GM21528 (cell line): ENCODE data around the gene ASAH2.
A peak's percentile ranks its signal among the peaks of the same experiment; 100 is the strongest.
"Not testable (repeated sequence)": the region's sequence is repeated elsewhere in the genome, so short reads cannot be mapped to it uniquely, and the experiment has no call there.

Experiments
- ATAC-seq: cut with Tn5 transposase; IDR thresholded peaks from one replicate; pipeline ENCODE4 v1.9.1; 2021; ENCODE audit warnings: mild to moderate bottlenecking, moderate library complexity; ENCODE audit not compliant: unreplicated experiment, low FRiP score

Gene ASAH2

DNA sequence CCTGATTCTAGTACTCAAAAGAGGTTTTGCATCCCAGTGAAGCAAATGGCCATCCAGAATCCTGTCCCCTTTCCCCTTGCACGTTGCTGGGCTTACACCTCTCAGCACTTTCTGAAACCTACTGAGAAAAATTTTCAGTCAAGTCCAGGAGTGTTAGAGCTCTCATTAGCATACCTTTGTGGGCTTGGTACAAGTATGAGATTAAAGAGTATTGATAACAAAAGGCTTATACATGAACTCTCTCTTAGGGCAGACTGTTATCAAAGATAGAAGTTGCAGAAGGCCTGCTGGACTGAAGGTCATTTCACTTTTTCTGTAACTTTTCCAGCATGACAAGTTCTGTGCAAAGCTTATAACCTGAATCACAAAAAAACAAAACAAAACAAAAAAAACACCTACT lies at the start of gene ASAH2:
Gene ASAH2, minus strand, starts transcription at position 123 of the 400 bp plus-strand sequence. CDS start 2,906 bp downstream, outside the sequence.
- ATAC-seq: no peak

DNA sequence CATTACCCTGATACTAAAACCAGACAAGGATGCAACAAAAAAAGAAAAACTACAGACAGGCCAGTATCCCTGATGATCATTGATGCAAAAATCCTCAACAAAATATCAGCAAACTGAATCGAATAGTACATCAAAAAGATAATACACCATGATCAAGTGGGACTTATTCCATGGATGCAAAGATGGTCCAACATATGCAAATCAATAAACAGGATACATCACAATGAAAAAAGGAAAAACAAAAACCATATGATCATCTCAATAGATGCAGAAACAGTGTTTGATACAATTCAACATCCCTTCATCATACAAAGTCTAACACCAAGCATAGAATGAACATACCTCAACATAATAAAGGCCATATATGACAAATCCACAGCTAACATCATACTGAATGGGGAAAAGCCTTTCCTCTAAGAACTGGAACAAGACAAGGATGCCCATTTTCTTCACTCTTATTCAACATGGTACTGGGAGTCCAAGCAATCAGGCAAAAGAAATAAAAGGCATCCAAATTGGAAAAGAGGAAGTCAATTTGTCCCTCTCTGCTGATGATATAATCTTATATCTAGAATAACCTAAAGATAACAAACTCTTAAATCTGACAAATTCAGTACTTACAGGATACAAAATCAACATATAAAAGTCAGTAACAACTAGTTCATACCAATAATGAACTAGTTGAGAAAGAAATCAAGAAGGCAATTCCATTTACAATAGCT lies 48.8 kb upstream of the ASAH2 start:
- ATAC-seq: no peak

DNA sequence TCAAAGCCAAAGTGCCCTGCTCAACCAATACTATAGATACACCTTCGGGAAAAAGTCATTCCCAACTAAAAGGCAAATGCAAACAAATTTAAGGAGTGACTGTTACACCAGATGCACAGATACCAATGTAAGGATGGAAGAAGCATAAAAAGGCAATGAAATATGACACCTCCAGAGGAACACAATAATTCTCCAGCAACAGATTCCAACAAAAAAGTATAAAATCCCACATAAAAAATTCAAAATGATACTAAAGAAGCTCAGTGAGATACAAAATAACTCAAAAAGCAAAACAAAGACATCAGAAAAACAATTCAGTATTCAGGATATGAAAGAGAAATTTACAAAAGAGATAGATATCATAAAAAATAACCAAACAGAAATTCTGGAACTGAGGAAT lies 44.1 kb upstream of the ASAH2 start:
- ATAC-seq: no peak

DNA sequence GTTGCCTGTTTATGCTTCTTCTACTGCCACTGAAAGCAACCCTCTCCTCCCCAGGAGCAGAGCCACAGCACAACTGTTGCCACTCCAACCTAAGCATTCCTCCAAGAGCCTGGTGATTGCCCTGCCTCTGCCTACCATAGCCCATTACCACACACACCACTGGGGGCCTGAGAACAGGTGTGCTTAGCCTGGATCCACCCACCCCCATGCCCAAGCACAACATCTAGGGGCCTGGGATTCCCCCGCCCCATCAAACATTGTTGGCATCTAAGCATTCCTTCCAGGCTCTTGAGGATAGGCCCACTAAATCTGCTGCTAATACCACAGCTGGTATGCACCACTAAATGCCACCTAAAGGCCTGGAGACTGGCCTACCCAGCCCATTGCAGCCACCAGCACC lies 43.3 kb upstream of the ASAH2 start:
- no peak for ATAC-seq

DNA sequence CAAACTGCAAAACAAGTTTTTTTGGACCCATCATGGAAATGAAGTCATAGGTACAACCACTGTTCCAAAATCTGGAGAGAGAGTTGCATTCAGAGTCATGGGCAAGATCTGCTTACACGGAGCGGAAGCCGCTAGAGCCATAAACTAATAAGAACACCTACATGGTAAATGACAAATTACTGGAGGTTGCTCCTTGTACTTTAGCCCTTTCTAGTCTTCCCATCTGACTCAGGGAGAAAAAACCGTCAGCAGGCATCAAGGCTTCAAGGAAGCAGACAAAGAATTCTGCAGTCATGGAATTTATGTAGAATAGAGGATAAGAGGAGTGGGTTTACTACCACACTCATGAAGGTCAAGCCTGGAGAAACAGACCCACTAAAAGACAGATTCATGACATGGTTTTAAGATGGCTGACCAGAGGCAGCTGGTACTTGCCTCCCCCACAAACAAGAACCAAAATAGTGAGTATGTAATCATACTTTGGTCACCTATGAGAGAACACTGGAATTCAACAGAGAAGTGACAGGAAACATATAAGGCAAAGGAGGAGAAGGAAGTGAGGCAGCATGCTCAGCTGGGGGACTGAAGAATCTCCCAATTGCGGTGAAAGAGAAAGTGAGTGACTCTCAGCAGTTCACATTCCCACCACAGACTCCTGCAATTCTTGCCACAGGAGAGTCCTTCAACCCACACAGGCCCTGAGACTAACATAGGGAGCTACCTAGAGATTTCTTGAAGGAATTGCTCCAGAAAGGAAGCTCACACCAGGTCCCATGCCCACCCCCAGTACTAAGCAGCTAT lies 42.4 kb upstream of the ASAH2 start:
- no peak for ATAC-seq

DNA sequence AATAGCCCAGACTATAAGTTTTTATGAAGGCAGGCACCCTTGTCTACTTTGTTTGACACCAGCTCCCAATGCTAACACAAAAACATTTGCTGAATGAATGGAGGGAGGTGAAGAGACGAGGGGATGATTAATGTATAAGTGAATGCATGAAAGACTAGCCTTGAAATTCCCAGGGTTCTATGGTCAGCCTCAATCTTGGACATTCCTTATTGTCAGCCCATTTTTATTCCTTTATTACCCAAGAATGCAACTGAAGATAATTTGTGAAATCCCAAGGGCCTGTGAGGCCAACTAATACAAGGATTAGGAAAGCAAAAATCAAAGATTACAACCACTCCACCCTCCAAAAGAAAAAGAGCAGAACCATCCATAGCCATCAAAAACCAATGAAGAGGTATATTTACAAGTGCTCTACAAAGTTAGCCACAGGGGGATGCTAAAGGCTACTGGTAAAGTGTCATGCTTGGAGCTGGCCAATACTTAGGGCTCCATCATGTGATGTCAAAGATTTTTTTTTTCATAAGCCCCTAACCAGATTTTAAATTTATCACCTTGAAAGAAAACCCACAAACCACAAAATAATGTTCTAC lies 40.0 kb upstream of the ASAH2 start:
- no peak for ATAC-seq

DNA sequence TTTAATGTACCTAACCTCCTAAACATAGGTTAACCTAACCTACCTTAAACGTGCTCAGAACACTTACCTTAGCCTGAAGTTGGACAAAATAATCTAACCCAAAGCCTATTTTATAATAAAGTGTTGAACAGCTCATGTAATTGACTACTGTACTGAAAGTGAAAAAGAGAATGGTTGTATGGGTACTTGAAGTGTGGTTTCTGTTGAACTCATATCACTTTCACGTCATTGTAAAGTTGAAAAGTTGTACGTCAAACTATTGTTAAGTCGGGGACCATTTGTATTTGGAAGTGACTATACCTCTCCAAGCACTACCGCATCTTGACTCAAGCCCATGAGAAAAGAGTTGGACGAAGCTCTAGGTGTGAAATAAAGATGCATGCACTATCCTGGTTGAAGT lies 37.9 kb upstream of the ASAH2 start:
- no peak for ATAC-seq

DNA sequence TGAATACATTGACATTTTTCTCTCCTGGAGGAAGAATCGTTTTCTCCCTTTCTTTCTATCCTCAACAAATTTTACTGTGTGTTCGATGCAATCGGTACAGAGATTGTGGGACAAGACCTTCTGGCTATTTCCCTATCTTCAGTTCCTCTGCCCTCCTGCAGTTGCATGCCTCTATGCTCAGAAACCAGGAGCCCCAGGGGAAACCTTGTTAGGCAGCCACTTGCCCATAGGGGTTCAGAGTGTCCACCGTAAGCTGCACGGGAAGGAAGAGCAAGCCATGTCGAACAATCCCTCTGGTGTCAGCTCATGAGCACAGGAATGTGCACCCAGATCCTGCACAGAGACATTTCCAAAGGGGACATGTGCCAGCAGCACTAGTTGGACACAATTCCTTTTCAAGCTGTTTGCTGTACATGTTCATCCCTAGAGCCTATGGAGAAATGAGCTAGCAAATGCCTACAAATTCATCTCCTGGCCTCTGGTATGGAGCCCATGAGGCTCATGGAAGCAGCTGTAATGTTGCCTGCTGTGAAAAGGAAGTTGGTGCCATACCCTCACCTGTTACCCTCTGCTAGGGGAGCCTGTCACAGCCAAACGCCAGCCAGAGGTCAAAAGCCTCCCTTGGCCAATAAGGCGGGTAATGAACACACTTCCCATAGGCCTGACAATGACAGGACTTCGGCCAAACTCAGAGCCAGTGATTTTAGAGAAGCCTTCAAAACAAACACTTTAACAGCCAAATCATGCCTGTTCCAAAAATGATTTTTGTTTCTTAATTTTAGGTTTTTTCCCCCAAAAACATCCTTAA lies 35.9 kb upstream of the ASAH2 start:
- ATAC-seq: no peak

DNA sequence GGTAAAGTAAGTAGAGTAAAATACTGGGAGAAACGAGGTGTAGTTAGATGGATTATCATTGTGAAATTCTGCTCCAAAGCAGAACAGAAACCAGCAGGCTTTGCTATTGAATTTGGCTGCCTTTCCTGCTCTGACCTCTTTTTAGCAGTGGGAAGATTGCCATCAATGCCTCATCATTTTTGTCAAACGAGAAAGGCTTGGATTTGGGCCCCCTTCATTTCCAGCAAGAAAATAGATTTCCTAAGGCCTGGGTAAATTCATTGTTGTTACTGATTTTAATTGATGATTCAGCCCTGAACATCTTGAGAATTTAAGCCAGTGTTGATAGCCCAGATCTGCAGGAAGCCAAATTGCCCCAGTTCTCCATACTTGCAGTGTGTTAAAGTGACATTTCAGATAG lies 35.2 kb upstream of the ASAH2 start:
- no peak for ATAC-seq

DNA sequence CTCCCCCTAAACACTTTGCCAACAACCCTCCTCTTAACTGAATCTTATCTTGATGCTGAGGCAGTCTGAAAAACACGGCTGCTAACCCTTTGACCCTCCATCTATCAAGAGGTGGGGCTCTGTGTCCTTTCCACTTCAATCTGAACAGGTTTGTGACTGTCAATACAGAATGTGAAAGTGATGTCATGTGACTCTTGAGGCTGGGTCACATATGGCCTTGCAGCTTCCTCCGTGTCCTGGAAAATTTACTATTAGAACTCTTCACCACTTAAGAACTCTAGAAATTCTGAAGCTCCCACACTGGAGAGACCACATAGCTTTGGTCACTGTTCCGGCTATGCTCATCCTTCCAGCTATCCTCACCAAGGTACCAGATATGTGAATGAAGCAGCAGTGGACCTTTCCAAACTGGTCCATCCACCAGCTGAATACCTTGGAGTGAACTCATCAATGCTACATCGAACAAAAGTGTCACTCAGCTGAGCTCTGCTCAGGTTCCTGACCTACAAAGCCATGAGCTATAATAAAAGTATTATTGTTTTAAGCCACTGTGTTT lies 30.7 kb upstream of the ASAH2 start:
- ATAC-seq: no peak

DNA sequence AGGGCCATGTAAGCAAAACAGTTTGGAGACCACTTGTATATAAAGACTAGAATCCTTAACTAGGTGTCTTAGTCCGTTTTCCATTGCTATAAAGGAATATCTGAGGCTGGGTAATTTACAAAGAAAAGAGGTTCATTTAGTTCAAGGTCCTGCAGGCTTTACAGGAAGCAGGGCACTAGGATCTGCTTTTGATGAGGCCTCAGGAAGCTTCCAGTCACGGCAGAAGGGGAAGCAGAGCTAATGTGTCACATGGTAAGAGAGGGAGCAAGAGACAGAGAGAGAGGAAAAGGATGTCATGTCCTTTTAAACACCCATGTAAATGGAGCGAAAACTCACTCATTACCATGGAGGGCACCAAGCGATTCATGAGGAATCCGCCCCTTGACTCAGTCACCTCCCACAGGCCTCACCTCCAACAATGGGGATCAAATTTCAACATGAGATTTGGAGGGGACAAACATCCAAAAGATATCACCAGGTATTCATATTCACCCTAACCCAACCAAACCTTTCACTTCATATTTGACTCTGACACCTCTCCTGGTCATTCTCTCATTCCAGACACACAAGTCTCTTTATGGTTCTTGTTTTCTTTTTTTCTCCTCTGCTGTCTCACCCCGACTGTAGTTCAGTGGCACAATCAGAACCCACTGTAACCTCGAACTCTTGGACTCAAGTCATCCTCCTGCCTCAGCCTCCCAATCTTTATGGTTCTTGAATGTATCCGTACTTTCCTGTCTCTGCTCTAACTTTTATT lies 30.1 kb upstream of the ASAH2 start:
- no peak for ATAC-seq

DNA sequence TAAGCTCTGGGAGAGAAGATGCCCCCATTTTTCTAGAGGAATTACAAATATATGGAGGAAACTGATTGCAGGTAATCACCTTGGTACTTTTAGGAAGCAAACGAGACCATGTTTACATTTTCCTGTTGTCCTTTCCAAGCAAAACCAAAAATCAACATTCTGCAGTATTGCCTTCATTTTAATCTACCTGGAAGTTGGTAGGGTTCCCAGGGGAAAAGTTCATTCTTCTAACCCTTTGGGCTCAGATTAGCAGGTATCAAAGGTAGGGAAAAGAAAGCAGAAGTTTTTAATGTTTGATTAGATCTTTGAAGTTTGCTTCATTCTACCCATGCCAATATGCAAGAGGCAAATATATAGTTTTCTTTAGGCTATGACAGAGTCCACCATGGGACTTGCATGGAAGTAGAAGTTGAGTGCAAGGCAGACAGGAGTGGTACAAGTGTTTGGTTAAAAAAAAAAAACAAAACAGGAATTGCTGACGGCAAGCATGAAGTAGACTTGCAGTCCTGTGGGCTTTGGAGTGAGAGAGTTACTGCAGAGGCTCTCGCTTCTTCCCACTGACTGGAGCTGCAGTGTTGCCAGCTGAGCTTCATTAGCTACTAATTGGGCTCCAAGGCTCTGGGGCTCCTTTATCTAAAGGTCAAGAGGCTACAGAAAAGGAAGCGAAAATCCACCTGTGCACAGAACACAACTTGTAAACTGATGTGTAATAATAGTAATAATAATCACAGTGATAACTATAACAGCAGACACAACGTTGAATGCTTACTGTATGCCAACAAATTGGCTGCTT lies 28.9 kb upstream of the ASAH2 start:
- ATAC-seq: no peak

DNA sequence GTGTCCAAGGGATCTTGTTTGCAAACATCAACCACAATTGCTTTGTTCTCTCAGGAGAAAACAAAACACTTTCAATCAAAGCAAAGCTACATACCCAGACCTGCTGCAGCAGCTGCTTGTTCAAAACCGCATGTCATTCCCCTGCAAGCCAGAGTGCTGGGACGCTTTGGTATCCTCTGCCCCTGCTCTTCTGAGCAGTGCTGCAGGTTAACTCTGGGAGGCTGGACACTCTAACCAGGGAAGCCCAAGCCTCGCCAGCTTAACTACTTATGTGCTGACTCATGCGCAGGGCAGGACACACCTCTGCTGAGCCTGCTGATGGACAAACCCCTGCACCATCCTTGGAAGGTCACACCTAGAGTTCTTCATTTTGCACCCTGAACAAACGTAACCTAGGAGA lies 28.2 kb upstream of the ASAH2 start:
- ATAC-seq: no peak

DNA sequence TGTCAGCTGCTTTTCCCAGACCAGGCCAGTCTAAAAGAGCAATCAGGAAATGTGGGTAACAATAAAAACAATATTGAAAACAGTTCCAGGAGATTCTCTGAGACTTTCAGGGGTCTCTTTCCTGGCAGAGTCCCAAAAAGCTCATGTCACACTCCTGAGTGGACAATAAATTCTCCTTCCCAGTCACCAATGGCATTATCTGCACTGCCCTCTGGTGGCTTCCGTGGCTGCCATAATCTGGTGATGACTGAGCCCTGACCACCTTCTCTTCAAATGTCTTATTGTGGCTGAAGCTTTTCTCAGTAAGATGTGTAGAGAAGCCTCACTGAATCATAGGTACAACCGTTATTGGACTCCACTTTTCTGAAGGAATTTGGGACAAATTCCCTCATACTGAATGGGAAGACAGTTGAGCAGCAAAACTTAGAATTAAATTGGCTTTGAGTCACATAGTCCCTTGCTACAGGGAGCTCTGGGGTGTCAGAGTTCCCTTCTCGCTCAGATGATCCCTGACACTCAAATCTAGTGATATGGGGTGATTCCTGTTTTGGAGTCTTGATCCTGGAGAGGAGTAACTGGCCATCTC lies 24.4 kb upstream of the ASAH2 start:
- peak; percentile 67 for ATAC-seq

DNA sequence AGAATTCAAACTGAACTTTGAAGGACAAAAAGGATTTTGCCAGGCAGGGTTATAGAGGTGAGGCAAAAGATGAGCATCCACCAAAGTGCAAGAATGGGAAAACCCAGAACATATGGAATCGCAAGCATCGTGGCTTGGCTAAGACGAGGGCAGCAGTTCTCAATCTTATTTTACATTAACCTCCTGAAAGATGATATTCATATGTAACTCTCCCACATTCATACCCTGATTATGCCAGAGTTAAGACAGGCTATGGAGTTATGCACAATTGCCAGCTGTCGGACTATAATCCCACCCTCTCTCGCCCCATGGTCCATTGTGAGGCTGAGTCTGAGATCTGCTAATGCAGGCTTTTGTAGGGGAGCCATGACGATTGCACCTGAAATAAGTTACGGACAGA lies 21.2 kb upstream of the ASAH2 start:
- ATAC-seq: no peak

DNA sequence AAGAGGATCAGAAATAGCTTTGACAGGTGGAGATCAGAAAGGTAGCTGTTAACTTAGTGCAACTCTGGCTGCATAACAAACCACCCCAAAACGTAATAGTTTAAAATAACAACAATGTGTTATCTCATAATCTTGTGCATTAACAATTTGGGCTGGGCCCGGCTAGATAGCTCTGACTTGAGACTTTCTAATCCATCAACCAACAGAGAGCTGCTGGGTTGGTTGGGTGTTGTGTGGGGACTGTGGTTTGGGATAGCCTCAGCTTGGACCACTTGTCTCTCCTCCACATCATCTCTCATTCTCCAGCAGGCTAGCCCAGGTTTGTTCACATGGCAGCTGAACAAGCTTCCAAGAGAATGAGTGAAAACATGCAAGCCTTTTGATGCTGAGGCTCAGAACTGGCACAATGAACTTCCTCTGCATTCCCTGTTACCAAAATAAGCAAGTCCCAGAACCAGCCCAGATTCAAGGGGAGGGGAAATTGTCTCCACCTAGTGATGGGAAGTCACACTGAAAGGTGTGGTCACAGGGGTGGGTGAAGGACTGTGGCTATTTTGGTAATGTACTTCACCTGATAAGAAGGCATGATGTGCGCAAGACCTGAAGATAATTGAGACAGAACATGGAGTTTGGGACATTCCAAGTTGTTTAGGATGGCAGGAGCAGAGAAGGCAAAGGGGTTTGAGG lies 20.4 kb upstream of the ASAH2 start:
- no peak for ATAC-seq

DNA sequence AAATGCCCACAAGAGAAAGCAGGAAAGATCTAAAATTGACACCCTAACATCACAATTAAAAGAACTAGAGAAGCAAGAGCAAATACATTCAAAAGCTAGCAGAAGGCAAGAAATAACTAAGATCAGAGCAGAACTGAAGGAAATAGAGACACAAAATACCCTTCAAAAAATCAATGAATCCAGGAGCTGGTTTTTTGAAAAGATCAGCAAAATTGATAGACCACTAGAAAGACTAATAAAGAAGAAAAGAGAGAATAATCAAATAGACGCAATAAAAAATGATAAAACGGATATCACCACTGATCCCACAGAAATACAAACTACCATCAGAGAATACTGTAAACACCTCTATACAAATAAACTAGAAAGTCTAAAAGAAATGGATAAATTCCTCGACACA lies 16.6 kb upstream of the ASAH2 start:
- not testable (repeated sequence) for ATAC-seq

DNA sequence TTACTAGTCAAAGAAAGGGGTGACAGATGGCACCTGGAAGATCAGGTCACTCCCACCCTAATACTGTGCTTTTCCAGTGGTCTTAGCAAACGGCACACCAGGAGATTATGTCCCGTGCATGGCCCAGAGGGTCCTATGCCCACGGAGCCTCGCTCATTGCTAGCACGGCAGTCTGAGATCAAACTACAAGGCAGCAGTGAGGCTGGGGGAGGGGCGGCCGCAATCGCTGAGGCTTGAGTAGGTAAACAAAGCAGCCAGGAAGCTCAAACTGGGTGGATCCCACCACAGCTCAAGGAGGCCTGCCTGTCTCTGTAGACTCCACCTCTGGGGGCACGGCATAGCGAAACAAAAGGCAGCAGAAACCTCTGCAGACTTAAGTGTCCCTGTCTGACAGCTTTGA lies 11.3 kb upstream of the ASAH2 start:
- not testable (repeated sequence) for ATAC-seq
